Measurements from ENCODE around the gene TREH.

Gene TREH

DNA sequence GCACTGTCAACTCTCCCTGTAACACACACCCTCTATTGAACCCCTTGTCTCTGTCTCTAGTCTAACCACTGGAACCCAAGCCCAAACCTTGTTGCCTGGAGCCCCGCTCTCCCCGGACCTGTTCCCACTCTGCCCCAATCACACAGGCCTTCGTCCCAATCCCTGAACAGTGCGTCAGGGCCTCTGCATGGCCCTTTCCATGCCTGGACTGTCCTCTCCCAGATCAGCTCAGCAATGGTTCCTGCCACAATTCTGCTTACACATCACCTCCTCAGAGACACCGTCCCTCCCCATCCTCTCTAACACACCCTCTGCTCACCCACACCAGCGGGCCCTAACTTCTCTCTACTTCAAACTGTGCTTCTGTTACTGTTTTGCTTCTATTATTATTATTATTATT, 1.5 kb downstream of the TREH start:
- no peak overlapping the region for H3K4me3 ChIP-seq
- no peak for TF ChIP-seq FOXP2 (optimal IDR thresholded peaks at IDR 0.05; ENCODE audit: control extremely low read depth, extremely low read length, insufficient read depth)
- TF ChIP-seq POLR2AphosphoS5 (IDR thresholded peaks at IDR 0.05; ENCODE audit: borderline replicate concordance, low read depth, low read length), result no peak
- TF ChIP-seq EZH2 (IDR thresholded peaks at IDR 0.05), result no peak
- no peak overlapping the region for H3K27ac ChIP-seq
- DNase-seq (ENCODE audit: low read depth, low spot score), result no peak
- no peaks in the 10 kb centered on the region for H3K9me3 ChIP-seq (ENCODE audit: low read depth, low read length)
- no peaks in the 10 kb centered on the region for H3K36me3 ChIP-seq (ENCODE audit: insufficient read depth, low read length)
- no peak overlapping the region for H3K9ac ChIP-seq (ENCODE audit: insufficient read length)

DNA sequence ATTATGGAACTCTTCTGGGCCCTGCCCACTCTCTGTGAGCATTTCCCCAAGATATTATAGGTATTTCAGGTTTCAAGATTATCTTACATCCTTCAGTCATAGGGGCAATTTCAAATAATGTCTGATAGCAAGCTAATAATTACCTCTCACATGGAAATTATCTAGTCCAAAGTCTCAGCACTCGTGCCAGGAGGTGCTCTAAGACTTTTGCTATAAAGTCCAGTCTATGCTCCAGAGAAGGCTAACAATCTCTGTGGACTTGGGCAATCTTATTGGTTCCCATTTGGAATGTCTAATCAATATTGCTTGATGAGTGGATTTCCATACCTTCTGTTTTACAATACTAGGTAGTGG, 5.4 kb downstream of the TREH start:
- TF ChIP-seq EZH2 (IDR thresholded peaks at IDR 0.05) (no peak), POLR2AphosphoS5 (IDR thresholded peaks at IDR 0.05; ENCODE audit: borderline replicate concordance, low read depth, low read length) (no peak), FOXP2 (optimal IDR thresholded peaks at IDR 0.05; ENCODE audit: control extremely low read depth, extremely low read length, insufficient read depth) (no peak)
- no peak for DNase-seq (ENCODE audit: low read depth, low spot score)
- no peak overlapping the region for H3K4me3 ChIP-seq
- no peak overlapping the region for H3K27ac ChIP-seq
- H3K9me3 ChIP-seq (ENCODE audit: low read depth, low read length), result no peaks in the 10 kb centered on the region
- H3K9ac ChIP-seq (ENCODE audit: insufficient read length), result no peak overlapping the region
- H3K36me3 ChIP-seq (ENCODE audit: insufficient read depth, low read length), result no peaks in the 10 kb centered on the region

DNA sequence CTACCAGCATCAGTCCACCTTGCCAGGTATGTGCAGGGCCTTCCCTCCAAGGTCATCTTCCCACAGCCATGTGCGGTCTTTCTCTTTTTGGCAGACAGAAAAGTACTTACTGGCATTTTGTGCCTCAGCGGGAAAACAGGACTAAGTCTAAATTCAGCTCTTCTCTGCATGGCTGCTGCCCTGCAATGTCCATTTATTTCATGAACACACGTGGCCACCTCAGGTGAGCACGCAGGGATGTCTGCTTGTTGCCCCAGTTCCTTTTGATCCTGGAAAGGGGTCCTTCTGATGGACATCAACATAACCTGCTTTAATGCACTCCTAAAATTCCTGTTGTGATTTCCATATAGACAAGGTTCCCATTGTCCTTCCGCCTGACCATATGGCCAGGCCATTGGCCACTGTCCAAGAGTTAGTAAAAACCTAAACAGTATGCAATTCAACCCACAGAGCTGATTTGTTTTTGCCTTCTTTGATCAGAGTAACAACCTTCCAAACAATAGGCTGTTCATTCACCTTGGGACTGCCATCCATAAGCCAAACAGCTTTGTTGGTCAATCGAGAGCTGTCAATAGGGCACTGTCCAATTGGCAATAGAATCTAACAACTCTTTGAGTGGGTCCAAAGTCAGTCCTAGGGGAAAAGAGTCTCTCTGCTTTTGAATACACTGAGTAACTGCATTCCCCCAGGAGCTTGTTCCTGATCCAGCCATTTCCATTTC, 5.9 kb downstream of the TREH start:
- no peak for TF ChIP-seq EZH2 (IDR thresholded peaks at IDR 0.05)
- TF ChIP-seq POLR2AphosphoS5 (IDR thresholded peaks at IDR 0.05; ENCODE audit: borderline replicate concordance, low read depth, low read length), result no peak
- no peak for TF ChIP-seq FOXP2 (optimal IDR thresholded peaks at IDR 0.05; ENCODE audit: control extremely low read depth, extremely low read length, insufficient read depth)

DNA sequence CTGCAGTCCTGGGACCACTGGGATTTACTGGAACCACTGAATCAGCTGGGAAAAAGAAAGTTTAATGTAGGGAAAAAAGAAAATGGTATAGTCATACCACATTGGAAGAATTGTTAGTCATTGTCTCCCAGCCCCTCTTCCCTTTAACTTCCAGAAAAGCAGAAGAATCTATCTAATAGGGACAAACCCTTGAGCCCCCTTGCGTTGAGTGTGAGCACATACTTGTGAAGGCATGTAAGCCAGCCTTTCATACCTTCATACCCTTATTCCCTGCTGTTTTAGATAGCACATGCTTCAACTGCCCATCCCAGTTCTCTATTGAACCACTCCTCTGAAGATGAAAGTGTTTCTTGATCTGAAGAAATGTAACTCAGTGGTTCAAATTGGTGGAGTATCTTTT, 6.6 kb downstream of the TREH start:
- Histone ChIP-seq H3K4me3 (no peak overlapping the region), H3K36me3 (ENCODE audit: insufficient read depth, low read length) (no peaks in the 10 kb centered on the region), H3K27ac (no peak overlapping the region), H3K9me3 (ENCODE audit: low read depth, low read length) (no peaks in the 10 kb centered on the region), H3K9ac (ENCODE audit: insufficient read length) (no peak overlapping the region)
- no peak for DNase-seq (ENCODE audit: low read depth, low spot score)
- no peak for TF ChIP-seq FOXP2 (optimal IDR thresholded peaks at IDR 0.05; ENCODE audit: control extremely low read depth, extremely low read length, insufficient read depth)
- TF ChIP-seq EZH2 (IDR thresholded peaks at IDR 0.05), result no peak
- no peak for TF ChIP-seq POLR2AphosphoS5 (IDR thresholded peaks at IDR 0.05; ENCODE audit: borderline replicate concordance, low read depth, low read length)

More for the DNA sequence above, 5.9 kb downstream of the TREH start:
- Histone ChIP-seq H3K9me3 (ENCODE audit: low read depth, low read length) (no peaks in the 10 kb centered on the region), H3K36me3 (ENCODE audit: insufficient read depth, low read length) (no peaks in the 10 kb centered on the region), H3K9ac (ENCODE audit: insufficient read length) (no peak overlapping the region), H3K4me3 (no peak overlapping the region), H3K27ac (no peak overlapping the region)
- no peak for DNase-seq (ENCODE audit: low read depth, low spot score)

DNA sequence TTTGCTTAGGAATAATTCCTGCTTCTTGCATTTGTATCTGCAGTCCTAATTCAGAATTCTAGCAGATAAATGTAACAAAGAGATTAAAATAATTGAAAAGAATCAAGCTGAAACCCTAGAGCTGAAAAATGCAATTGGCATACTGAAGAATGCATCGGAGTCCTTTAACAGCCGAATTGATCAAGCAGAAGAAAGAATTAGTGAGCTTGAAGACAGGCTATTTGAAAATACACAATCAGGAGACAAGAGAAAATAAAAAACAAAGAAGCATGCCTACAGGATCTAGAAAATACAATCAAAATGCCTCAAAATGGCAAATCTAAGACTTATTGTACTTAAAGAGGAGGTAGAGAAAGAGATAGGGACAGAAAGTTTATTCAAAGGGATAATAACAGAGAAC, 8.2 kb downstream of the TREH start:
- Histone ChIP-seq H3K9ac (ENCODE audit: insufficient read length) (no peak overlapping the region), H3K36me3 (ENCODE audit: insufficient read depth, low read length) (no peaks in the 10 kb centered on the region), H3K27ac (no peak overlapping the region), H3K9me3 (ENCODE audit: low read depth, low read length) (no peaks in the 10 kb centered on the region), H3K4me3 (no peak overlapping the region)
- TF ChIP-seq POLR2AphosphoS5 (IDR thresholded peaks at IDR 0.05; ENCODE audit: borderline replicate concordance, low read depth, low read length) (no peak), EZH2 (IDR thresholded peaks at IDR 0.05) (no peak), FOXP2 (optimal IDR thresholded peaks at IDR 0.05; ENCODE audit: control extremely low read depth, extremely low read length, insufficient read depth) (no peak)
- DNase-seq (ENCODE audit: low read depth, low spot score), result no peak

DNA sequence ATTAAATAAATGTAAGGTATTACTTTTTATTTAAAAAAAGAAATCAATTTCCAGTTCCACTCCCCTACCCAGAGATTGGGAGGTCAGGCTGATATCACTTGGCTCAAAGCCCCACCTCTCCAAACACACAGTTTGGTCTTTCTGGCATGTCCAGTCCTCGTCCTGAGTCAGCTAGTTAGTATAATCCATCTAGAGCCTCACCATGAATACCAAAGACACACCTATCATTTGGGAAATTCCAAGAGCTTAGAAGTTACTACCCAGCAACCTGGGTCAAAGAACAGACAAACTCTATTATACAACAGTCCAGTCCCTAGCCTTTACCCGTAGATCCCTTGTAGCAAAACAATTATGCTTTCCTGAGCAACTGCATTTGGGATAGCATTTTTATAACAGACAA, 9.4 kb downstream of the TREH start:
- Histone ChIP-seq H3K36me3 (ENCODE audit: insufficient read depth, low read length) (no peaks in the 10 kb centered on the region), H3K4me3 (no peak overlapping the region), H3K9me3 (ENCODE audit: low read depth, low read length) (no peaks in the 10 kb centered on the region), H3K27ac (no peak overlapping the region), H3K9ac (ENCODE audit: insufficient read length) (no peak overlapping the region)
- no peak for DNase-seq (ENCODE audit: low read depth, low spot score)
- no peak for TF ChIP-seq FOXP2 (optimal IDR thresholded peaks at IDR 0.05; ENCODE audit: control extremely low read depth, extremely low read length, insufficient read depth)
- no peak for TF ChIP-seq POLR2AphosphoS5 (IDR thresholded peaks at IDR 0.05; ENCODE audit: borderline replicate concordance, low read depth, low read length)
- no peak for TF ChIP-seq EZH2 (IDR thresholded peaks at IDR 0.05)

DNA sequence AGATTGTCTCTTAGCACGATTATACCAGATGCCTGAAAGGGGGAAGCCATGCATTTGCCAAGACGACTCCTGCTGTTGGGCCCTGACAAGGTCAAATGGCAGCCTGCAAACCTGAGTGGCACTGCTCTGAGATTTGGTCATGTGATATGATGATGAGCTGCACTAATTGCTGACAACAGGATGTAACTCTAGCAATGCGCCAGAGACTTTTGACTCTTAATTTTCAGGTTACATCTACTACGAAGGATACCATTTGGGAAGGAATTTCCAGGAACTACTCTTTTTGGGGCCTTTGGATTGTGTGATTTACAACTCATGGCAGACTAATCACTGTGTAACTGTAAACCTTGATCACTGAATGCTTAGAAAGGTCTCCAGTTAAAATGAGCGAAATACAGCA, 13.1 kb downstream of the TREH start:
- Histone ChIP-seq H3K9ac (ENCODE audit: insufficient read length) (no peak overlapping the region), H3K9me3 (ENCODE audit: low read depth, low read length) (no peaks in the 10 kb centered on the region), H3K36me3 (ENCODE audit: insufficient read depth, low read length) (no peaks in the 10 kb centered on the region), H3K27ac (no peak overlapping the region), H3K4me3 (no peak overlapping the region)
- TF ChIP-seq EZH2 (IDR thresholded peaks at IDR 0.05) (no peak), FOXP2 (optimal IDR thresholded peaks at IDR 0.05; ENCODE audit: control extremely low read depth, extremely low read length, insufficient read depth) (no peak)
- no peak for DNase-seq (ENCODE audit: low read depth, low spot score)

DNA sequence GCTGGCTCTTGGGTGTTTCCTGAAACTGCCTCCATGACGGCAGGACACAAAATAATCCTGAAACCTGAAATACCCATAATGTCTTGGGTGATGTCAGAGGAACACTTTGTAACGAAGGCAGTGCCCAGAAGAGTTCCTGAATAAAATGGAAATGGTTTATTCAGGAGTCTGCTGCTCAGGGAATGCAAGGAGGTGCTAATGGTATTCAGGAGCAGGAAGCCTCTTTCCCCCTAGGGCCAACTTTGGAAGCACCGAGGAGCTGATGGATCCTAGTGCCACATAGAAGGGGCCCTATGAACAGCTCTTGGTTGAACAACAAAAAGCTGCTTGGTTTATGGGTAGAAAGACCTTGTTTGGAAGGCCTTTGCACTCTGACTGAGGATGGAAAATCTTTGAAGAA, 15.5 kb downstream of the TREH start:
- no peak overlapping the region for H3K4me3 ChIP-seq
- no peak for DNase-seq (ENCODE audit: low read depth, low spot score)
- H3K9me3 ChIP-seq (ENCODE audit: low read depth, low read length), result no peaks in the 10 kb centered on the region
- H3K36me3 ChIP-seq (ENCODE audit: insufficient read depth, low read length), result no peaks in the 10 kb centered on the region
- no peak overlapping the region for H3K27ac ChIP-seq
- no peak overlapping the region for H3K9ac ChIP-seq (ENCODE audit: insufficient read length)
- TF ChIP-seq POLR2AphosphoS5 (IDR thresholded peaks at IDR 0.05; ENCODE audit: borderline replicate concordance, low read depth, low read length) (no peak), FOXP2 (optimal IDR thresholded peaks at IDR 0.05; ENCODE audit: control extremely low read depth, extremely low read length, insufficient read depth) (no peak), EZH2 (IDR thresholded peaks at IDR 0.05) (no peak)

DNA sequence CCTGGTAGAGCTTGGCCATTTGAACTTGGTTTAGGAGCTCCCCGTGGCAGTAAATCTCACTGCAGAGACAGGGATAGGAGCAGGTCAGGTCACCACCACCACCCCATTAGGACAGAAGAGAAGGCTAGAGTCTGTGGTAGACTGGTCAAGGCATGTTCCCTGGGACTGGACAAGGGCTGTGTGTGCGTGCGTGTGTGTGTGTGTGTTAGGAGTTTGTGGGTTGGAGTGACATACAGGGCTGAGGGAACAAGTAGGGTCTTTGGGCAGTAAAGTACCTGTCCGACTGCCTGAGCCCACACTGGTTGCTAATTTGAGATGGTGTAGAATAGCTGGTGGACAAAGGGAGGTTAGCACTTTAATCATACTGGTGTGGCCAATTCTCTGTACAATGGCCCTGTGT, 16.1 kb downstream of the TREH start:
- TF ChIP-seq POLR2AphosphoS5 (IDR thresholded peaks at IDR 0.05; ENCODE audit: borderline replicate concordance, low read depth, low read length) (no peak), FOXP2 (optimal IDR thresholded peaks at IDR 0.05; ENCODE audit: control extremely low read depth, extremely low read length, insufficient read depth) (no peak), EZH2 (IDR thresholded peaks at IDR 0.05) (no peak)
- no peak for DNase-seq (ENCODE audit: low read depth, low spot score)
- Histone ChIP-seq H3K9me3 (ENCODE audit: low read depth, low read length) (no peaks in the 10 kb centered on the region), H3K36me3 (ENCODE audit: insufficient read depth, low read length) (no peaks in the 10 kb centered on the region), H3K27ac (no peak overlapping the region), H3K4me3 (no peak overlapping the region), H3K9ac (ENCODE audit: insufficient read length) (no peak overlapping the region)

Measured in SK-N-MC (cell line).